GM21526 (cell line): ENCODE data around the gene SIX3.

Experiments used
- ATAC-seq: cut with Tn5 transposase; IDR thresholded peaks from one replicate; pipeline ENCODE4 v1.9.1; 2021; ENCODE audit warnings: moderate library complexity; ENCODE audit not compliant: unreplicated experiment, low FRiP score

Gene SIX3

DNA sequence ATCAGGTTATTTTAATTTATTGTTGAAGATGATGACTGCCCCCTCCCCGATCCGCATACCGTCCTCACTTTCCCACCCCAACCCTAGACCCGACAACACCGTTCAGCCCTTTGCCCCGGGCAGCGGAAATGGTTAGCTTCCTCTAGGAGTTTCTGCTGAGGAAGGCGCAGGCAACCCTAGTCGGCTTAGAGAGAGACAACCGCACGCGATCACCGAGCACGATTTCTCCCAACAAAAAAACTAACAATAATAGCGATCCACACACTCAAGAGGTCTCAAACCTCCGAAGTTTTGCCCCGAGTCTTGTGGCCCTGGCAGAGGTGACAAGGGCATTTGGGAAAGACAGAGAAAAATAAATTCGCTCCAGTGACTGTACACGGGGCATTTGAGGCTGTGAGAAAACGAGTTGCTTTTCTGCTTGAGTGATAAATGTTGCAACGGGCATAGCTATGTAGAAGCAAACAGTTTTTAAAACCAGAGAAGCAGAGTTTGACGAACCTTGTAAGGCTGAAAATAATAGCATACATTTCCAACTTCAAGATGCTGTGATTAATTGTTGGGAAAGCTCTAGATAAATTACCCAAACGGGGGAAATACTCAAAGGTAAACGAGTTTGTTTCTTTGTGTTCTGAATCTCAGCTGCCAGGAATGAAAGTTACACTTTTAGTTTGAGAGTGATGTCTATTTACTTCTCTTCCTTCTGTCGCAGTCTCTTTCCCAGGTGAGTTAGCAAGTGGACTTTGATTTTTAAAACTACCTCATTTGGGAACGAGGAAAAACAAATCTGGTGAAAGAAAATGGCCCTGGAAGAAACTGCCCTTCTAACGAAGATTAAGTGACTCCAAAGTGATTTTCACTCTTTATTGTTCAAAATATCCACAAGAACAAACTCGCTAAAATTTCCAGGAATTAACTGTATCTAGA is 11.0 kb upstream of the SIX3 start:
- ATAC-seq = no peak

DNA sequence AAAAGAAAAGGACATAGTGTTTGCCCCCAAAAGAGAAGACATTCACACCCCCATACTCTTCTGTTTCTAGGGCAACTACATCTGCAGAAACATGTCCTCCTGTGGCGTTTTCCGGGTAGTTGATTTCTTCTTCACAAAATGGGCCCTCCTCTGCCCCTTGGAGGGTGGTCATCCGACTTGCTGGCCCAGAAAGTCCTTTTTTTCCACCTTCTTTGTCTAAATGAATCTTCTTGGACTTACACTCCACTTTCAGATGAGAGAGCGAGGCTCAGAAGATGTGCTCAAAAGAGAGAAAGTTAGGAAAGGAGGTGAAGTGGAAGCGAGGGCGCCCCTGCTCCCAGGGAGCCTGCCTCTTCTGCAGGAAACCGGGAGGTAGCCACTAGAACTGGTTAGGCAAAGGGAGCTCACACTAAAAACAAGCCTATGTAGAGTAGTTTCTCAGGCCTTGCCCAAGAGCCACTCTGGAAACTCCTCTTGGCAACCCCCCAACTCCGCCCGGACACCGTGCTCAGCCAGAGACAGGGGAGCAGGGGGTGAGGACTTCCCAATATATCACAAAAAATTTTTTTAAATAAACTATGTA is 10.2 kb upstream of the SIX3 start:
- no peak for ATAC-seq

DNA sequence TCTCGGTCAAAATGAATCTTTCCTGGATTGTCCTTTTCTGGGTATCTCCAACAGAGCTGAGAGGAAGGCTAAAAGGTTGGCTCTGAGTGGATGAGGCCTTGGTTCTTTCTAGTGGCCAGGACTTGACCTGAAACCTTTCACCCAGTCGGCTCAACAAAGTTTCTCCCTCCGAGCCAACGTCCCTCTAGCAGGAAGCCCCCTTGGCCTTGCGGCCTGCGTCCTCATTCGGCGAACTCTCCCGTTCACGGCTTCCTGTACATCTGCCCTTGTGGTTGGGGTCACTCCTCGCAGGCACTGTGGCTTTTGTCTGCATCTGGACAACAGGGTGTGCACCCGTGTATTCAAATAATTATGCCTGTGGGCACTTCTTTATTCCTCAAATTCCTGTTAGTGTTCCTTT is 9.4 kb upstream of the SIX3 start:
- ATAC-seq = no peak

DNA sequence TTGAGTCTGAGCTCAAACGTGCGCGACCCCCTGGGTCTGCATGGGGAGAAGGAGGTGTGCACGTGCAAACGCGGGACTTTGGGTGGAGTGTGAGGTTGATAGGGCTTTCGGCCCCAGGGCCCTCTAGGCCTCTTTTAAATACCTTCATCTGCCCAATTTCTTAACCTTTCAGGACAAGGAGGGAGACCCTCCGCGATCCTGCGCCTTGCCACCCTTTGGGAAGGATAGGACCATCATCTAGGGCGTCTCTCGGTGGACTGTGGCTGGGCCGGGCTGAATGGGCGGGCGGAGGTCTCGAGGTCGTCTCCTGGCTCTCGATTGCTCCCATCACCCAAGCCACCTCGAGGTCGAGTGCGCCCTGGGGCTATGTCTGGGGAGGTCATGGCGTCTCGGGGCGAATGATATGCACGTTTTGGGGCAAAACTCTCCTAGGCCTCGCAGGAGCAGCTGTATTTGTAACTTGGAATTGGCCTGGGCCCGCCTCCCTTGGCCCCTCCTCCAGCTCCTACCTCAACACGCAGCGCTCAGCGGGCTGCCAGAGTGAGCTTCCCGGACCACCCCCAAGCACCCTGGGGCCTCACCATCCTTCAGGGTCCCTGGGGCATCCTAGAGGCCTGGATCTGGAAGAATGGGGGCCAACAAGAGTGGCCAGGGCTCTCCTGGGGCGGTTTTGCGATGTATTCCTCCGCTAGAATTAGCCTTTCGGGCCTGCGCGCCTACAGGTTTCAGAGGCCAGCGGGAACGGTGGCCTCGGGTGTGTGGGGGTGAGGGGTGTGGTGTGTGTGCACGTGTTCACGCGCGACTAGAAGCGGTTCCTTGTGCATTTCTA is 8.7 kb upstream of the SIX3 start:
- no peak for ATAC-seq

DNA sequence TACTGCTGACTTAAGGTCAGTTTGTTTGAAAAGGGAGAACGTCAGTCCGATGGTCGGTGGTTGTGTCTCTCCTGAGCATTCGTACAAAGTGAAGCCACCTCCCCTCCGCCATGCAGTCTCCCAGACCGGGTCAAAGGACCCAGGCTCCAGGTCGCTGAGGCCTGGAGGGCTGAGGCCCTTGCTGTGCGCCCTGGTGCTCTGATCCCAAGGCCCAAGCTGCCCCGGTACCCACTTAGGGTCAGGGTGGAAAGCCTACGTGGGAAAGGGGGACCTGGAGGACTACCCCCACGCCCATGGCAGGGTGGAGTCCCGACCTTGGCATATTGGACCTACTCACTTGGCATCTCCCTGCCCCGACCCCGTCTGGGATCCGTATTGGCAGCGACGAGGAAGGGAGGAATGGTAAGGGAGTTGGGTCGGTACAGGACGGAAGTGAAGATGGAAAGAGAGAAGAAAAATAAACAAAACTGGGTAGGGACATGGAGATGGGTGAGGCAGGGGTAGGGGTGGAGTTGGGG is 8.0 kb upstream of the SIX3 start:
- ATAC-seq = no peak

DNA sequence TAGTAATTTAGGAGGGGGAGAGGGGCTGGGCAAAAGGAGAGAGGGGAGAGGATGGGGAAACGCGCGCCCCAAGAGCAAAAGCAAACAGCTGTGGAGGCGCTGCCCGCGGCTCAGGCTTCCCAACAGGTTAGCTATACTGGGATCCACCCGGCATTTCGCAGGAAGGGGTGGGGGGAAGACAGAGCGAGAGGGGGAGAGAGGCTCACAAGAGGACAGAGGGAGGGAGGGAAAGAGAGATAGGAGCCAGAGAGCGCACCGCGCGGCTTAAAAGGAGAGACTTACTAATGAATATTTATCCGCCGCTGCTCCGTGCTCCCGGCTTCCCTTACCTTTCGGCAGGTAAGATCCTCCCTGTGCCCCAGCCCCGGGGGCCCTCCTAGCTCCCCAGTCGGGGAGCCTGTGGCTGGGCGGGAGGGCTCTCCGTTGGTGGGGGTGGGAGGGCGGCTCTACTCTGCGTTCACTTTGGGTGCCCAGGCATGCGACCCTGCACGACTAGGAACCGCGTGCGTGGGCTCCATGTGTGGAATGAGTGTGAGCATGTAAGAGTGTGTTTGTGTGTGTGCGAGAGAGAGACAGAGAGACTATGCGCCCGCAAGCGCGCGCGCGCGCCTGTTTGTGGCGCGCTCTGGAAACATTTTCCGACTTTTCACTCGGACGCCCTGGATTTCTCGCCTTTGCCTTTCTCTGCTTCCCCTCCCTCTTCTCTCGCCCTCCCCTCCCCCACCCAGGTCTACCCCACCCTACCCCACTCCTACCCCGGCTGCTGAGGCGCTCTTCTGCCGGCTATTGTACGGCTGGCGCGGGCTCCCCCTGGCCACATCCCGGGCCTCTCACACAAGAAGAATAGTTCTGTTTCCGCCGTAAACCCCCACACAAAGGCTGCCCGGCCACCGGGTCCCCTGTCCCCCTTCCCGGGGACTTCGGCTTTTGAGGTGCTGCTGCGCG is 7.2 kb upstream of the SIX3 start:
- no peak for ATAC-seq

DNA sequence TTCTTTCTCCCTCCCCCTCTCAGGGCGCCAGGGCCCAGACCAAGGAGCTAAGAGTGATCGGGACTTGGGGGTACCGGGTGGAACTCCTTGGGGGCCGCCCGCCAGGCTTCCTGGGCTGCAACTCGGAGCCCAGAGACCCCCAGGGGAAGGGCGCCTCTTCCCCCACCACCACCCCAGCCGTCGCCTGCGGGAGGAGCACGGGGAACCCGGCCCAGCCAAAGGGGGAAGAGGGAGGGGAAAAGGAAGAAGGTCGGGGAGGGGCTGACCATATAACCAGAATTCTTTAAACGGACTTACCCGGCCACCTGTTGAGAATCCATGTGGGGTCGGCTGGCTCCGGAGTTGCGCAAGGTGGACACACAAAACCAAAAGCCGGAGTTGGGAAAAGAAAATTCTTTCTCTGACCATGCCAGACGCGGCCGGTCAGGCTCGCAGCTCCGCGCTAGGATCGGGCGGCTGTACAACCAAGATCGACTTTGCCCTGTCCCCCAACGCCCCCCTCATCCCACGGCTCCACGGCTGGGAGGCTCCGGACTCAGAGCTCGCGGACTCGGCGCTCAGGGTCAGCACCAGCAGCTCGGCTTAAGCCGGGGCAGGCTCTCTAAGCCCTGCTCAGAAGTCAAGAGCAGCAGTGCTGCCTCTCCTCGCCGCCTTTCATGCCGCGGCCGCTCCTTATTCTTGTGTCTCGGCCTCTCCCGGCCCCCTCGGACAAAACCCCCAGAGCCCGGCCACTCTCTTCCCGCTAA is 6.3 kb upstream of the SIX3 start:
- ATAC-seq = no peak

DNA sequence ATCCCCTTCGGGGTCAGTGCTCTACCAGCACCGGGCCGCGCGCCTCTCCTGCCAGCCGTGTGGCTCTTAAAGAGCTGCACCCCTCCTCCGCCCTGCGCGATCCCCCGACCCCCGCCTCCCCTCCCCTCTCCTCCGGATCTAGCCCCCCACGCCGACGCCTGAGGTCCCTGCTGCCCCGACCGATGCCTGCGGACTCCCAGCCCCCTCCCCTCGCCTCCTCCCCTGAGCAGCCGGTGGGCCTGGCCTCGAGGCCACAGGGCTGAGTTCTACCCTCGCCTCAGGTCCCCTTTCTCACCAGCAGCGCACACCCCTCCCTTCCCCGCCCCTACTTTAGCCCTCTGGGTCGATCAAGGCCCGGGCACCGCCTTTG is 5.8 kb upstream of the SIX3 start:
- ATAC-seq = no peak

DNA sequence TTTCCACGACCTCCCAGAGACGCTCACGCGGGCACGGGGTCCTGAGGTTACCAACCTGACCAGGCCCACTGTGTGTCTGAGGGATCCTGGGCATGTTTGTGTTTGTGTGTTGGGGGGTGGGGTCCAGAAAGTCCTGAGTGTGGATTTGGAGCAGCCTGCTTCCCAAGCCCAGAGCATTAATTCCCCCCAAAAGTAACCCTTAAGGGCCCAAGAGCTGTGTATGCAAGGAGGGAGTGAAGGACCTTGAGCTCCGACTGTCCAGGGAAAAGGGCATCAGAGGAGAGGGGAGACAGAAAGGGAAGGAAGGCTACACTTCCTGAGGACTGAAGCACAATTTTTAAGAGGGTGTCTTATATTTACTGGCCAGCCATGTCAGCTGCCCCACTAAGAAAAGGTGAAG is 5.2 kb upstream of the SIX3 start:
- no peak for ATAC-seq

DNA sequence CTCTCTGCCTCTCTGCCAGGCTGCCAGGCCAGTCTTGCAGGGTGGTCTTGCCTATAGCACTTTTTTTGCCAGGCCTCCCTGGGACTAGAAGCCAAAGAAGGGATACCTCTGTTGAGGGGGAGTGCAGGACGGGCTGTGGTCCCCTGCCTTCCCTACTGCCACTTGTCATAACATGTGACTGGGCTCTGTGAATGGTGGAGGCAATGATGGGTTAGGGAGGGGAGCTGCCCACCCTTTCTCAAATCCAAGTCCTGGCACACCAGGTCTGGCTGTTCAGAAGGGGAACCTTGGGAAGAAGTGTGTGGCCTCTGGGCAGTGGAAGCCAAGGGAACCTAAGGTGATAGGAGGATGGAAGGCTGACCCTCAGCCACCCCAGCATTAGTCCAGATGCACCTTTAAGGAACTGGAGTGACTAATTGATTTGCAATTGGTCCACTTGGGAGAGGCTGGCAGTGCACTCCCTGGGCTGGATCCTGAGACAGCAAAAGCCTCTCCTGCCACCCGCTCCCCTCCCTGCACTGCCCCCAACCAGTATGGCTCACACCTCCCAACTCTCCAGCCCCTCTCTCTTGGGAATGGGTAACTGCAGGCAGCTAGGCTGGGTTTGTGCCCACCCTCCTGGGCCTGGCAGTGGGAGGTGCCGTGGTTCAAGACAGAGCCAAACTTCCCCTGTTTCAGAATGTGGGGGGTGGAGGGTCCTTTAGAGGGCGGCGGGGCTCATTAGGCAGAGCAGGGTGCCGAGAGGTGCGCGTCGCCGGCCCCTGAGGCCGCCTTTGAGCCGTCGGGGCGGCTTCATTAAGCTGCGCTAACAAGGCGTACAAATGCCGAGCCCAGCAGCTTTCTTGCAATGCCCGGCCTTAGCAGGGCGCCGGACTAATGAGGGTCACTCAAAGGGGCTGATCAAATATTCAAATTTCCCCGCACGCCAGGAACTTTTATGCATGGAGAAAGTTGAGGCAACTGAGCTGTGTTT is 4.5 kb upstream of the SIX3 start:
- no peak for ATAC-seq

DNA sequence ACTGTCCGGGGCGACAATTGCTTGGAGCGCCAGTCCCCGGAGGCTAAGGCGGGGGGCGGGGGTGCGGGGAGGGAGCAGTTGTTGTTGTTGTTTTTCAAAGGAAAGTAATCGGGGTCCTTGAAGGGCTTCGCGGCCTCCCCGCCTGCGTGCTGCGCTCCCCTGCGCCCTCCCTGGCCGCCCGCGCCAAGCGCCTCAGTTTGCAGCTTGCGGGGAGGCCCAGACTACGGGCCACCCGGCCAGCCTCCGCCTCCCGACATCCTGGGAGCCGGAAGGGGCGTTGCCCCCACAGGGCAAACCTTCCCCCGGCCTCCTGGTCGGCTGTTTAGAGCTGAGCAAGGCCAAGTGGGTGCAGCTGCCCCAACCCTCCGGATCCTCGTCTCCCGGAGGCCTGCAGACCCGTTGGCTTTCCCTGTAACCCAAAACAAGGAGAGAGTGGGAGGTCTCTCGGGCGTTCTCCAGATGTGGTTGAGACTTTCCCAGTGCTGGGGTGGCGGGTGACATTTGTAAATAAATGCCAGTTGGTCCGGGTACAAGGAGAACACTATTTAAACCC is 3.7 kb upstream of the SIX3 start:
- no peak for ATAC-seq

DNA sequence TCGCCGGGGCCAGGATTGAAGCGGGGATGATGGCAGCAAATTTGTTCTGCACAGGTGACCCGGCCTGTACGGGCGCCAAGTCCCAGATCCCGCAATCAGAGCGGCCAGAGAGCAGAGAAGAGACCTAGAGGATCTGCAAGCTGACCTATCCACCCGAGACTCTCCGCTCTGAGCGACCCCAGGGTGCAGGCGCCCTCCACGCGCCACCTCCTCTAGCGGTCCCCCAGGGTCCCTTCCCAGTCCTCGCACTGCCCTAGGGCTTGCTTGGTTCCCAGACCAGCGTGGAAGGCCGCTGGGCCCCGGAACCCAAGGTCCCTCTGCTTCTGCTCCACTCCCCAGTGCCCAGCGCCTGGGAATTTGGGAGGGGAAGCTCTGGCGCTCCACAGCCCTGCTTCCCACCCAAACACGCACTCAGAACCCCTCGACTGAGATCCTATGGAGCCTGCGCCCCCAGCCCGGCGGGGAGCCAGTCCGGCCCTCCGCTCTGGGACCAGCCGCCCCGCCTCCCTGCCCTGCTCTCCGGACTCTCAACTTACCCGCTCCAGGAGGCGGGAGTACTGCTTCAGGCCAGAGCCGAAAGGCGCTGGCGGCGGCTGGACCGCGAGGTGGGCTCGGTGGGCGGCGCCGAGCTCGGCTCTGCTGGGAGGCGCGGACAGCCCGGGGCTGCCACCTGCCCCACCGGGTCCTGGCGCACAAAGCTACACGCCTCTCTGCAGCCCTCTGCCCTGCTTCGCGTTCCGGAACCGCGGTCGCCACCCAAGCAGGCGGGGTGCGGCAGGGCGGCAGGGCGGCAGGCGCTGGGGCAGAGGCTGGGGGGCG is 3.0 kb upstream of the SIX3 start:
- no peak for ATAC-seq

DNA sequence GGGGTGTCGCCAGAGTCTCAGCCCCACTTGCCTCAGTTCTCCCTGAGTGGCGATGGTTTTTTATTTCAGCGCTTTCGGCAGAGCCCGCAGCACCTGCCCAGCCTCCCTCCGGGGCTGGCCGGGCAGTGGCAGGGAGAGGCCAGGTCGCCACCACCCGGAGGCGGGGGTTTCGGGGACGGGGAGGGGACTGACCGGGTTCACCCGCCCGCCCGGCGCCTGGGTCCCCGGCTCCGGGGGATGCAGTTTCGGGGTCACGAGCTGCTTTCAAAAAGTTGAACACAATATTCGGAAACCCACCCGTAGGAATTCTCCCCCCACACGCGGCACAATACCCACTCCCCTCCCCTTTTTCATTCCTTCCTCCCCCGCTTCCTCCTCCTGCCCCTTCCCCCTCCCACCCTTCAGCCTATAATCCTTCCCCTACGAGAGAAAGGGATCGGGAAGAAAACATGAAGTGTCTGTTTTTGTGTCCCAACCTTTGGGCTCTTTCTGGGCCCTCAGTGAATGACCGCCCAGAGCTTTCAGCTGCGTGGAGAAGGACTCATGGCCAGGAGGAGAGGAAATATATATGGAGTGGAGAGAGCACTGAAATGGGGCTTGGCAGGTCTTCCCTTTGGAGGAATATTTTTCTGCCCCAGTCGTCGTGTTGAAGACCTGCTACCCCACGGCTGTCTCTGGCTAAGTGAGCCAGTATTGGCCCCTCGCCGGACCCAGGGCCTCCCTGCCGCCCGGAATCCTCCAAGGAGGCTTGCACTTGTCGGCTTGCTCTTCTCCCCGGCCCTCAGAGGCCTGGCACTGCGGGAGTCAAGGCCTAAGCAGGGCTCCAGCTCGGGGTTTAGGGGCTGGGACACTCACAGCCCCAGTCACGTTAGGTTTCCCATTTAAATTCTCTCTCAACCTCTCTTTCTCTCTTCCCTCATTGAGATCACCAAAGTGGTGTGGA is 2.1 kb upstream of the SIX3 start:
- no peak for ATAC-seq

DNA sequence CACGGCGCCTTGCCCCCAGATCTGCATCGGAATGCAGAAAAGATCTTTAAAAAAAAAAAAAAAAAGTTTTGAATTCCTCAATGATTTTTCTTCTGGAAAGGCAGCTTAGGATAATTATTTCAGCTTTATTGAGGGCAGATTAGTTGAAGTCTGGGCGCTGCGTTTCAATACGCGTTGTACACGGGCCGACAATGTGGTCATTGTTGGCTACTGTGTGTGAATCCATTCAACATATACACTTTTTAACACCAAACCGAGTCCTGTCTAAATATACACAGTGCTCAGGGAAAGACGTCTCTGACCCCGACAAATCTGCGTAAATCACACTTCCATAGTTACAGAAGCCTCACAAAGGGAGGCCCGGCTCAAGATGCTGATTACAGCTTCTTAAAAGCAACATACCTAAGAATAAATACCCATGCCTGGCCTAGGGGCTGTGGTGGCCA is 1.4 kb upstream of the SIX3 start:
- no peak for ATAC-seq

DNA sequence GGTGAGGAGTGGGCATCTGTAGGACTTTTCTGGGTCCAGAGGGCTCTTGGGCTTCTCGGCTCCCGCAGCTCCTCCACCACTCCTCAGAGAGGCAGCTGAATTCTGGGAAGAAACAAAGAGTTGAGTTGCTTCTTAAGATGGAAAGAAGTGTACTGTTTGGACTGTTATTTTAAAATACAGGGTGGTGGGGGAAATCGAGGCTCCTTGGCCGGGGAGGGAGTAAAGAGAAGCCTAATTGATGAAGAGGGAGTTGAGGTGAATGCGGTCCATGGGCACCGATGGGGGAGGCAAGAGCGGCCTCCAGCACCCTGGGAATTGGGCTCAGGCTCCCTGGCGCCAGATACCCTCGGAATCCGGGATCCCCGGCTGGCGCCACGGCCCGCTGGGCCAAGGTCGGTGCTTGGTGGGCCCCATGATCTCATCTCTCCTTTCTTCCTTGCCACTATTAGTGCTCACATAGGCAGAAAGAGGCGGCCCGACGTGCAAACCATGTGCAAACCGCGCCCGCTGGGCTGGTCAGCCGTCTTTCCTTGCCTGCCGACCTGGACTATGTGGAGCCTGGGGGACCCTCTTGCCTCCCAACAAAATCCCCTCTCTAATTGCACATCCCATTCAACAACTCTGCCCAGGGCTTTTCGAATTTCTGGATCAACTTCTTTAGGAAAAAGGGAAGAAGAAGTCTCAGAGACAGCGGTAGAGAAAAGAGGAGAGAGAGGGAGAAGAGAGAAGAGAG is 604 bp upstream of the SIX3 start:
- ATAC-seq = no peak
